NCI-H345 treated with DMSO at 0.1 percent for 48 hours (cell line): ENCODE results near the gene SLC22A3.
"Not testable (repeated sequence)": the region's sequence is repeated elsewhere in the genome, so short reads cannot be mapped to it uniquely, and the experiment has no call there.

Source experiments
- DNase-seq: peaks from one replicate; lab custom pipeline; 2025; ENCODE audit not compliant: unreplicated experiment; lab: John Stamatoyannopoulos, UW

SLC22A3 gene

DNA sequence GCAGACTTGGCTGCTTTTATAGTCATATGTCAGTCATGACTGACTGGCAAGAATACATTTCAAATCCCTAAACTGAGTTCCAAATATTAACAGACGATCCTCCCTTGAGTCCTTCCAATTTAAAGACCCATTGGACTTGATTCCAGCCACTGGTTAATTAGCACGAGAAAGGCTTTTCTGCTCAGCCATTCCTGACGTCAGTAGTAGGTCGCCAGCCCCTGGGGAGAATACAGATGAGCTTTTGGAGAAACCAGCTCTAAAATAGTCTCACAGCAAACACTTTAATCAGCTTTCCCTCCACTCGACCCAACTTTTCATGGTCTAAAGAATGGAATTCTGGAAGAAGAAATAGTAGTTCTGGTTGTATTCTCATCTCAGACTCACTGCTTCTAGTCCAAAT lies 91.6 kb downstream of the SLC22A3 start:
- DNase-seq: no peak

DNA sequence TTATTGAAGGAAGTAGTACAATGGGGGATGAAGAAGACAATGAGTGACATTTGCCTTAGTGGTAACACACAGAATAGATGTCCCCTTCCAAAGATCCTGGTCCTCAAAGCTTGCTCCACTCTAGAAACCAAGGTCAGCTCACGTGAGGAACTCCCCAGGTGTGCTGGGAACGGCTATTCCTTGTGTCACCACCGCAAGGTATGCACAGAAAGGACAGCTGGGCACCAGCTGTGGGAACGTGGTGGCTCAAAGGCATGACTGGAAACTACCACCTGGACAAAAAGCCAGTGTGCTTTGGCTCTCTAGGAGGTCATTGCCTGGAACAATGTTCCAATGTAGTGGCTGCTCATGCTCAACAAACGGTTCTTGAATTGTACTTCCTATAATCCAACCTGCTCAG lies 94.0 kb downstream of the SLC22A3 start:
- DNase-seq: no peak

DNA sequence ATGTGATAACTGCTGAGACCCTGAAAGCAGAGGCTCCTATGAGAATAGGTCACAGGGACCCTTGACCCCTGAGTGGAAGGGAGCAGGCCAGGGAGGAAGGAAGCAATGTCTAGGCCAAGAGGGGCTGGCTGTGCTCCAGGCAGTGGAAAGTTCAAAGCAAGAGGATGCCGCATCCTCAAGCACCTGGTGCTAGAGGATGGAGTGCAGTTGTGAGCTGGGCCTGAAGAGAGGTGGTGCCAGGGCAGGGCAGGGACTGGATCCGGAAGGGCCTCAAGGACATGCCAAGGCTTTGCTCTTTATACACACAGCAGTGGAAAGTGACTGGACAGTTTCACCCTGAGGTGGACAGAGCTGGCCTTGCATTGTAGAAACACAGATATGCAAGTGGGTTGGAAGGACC lies 97.0 kb downstream of the SLC22A3 start:
- DNase-seq: no peak

DNA sequence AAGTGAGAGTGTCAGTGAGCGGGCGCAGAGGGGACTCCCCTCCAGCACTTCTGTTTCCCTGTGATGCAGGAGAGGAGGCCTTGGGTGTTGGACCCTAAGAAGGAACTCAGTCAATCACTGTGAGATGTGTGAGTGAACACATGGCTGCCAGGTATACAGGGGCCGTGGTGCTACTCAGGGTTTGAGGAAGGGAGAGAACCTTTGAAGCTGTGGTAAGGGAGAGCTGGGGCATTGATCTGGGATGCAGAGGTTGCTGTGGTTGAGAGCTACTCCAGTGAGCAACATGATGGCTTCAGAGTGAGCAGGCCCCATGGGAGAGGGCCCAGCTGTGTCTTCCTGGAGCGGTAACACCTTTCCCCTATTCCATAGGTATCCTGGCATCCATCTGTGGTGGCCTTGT lies 99.2 kb downstream of the SLC22A3 start:
- no peak for DNase-seq

DNA sequence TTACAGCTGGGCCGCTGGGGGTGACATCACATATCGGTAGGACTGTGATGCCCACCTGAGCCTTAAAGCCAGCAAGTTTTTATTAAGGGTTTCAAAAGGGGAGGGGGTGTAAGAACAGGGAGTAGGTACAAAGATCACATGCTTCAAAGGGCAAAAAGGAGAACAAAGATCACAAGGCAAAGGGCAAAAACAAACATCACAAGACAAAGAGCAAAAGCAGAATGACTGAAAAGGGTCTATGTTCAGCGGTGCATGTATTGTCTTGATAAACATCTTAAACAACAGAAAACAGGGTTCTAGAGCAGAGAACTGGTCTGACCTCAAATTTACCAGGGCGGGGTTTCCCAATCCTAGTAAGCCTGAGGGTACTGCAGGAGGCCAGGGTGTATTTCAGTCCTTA lies 101.6 kb downstream of the SLC22A3 start:
- DNase-seq: not testable (repeated sequence)

DNA sequence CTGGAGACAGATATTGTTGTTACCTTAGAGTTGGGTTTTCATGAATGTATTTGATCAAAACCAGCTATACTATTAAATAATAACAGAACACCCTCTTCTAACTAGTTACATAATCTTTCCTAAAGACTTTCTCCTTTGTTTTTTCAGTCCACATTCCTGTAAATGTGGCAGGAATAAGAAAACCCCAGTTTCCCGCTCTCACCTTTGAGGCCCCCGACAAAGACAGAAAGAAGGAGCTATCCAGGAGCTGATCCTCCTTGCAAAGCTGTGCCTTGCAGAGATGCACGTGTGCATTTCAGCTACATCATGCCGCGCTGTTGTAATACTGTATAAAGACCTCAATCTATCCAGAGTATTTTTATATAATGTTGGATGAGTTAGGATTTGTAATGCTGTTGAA lies 102.7 kb downstream of the SLC22A3 start:
- no peak for DNase-seq

DNA sequence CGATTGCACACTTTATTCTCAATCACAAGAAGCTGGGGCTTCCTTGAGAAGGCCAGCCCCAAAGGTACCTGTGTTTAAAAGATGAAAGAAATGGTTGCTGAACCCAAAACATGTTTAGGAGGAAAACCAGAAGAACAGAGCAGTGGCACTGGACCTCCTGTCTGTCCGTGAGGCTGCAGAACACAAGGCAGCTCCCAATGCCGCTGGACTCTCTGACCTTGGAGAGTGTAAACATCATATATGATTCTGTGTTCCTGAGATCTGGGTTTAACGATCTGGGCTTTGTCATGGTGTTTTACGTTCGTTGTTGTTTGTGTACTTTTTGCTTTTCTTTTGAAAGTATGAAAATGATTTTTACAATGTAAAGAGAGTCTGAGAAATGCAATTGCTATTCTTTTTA lies 106.1 kb downstream of the SLC22A3 start:
- DNase-seq: no peak

DNA sequence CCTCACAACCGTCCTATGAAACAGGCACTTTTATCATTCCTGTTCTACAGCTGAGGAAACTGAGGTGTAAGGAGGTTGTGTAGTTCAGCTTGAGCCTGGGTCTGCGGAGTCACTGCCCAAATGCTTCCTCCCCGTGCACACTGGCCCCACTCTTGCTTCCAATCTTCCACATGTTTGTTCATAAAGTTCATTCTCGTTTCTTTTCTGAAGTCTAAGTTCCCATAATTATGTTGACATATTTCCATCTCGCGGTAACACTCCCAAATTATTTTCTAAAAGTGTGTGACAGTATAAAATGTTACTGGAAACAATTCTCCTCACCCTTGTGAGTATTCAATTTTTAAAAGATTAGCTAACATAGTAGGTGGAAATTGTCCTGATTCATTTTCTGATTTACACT lies 106.9 kb downstream of the SLC22A3 start:
- no peak for DNase-seq

DNA sequence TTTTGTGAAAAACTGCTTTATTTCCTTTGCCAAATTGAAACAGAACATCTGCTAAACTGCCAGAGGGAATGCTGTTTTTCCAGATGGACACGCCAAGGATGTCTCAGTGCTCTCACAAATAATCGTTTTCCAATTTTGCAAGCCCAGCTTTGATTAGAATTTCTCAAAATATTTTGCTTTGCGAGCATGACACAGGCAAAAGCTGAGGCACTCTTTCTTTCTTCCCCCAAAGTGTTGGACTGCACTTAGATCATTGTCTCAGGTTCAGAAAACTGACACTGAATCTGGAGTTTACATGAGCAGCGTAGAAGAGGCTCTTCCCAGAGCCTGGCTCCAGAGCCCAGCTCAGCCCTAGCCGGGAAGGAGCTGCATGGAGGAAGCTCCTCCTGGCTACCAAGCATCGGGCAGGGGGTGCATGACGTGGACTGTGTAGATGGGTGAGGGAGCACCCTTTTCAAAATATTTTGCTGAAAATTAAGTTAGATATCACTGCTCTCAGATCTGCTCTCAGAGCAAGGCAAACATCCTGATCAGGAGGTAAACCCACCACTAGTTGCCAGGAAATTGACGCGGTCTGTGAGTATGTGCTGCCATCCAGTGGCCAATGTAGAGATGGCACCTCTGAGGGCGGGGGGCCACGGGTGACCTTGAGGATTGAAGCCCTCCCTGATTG lies 107.5 kb downstream of the SLC22A3 start:
- DNase-seq: no peak

DNA sequence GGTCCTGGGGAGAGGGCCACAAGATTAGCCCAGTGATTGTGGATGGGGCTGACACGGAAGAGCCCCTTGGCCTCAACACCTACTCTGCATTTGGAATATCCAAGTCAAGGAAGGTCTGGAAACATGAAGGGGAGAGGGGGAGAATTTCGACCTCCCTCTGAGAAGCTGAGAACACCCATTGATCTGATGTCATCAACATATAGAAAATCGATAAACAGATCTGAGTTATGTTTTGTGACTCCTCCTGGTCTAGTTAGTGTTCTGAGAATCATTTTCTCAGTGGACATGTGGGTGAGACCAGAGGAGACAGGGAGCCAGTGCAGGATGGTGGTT lies 108.0 kb downstream of the SLC22A3 start:
- no peak for DNase-seq

DNA sequence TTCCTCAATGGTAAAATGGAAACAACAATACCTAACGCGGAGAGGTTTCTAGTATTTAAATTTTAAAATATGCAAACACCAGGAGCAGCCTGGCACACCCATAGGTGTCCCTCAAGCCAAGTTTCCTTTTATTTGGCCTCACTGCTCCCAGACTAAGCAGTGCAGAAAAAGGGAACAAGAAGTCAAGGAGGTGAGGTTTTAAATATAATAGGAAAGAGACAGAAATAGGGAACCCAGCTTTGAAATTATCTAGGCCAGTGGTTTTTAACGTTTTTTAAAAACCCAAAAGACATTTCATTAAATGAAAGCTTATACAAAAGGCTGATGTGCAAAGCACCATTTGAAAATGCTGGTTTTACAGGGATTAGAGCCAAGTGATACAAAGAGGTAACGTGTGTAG lies 109.6 kb downstream of the SLC22A3 start:
- no peak for DNase-seq

DNA sequence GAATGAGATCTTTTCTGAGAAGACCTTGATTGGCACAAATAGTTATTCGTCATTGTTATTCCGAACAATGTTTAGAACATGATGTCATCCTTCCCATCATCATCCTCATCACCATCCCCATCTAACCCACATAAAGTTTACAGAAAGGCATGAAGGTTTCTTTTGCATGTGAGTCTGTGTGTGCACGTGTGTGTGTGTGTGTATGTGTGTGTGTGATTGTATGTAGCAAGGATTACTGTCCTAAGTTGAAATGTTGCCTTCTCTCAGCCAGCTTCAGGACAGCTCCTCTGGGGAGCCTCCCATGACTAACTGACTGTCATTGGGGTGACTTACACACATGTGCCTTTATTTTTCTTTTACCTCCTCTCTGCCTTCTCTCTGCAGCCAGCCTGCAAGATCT lies 113.5 kb downstream of the SLC22A3 start:
- no peak for DNase-seq

DNA sequence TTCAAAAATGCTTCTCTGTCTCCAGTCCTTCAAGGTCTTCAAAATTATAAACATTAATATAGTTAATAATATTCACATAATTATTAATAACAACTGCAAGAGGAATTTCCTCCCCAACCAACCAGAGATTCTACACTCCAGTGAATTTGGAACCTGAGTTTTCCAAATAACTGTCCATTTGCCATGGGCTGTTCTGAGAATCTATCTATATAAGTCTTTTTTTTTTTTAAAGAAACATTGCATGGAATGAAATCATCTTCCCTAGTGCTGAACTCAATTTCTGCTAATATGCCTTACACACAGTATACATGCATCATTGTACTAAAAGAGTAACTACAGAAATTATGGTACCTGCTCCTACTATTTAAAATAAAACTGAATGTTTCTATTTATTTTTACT lies 113.9 kb downstream of the SLC22A3 start:
- DNase-seq: no peak

DNA sequence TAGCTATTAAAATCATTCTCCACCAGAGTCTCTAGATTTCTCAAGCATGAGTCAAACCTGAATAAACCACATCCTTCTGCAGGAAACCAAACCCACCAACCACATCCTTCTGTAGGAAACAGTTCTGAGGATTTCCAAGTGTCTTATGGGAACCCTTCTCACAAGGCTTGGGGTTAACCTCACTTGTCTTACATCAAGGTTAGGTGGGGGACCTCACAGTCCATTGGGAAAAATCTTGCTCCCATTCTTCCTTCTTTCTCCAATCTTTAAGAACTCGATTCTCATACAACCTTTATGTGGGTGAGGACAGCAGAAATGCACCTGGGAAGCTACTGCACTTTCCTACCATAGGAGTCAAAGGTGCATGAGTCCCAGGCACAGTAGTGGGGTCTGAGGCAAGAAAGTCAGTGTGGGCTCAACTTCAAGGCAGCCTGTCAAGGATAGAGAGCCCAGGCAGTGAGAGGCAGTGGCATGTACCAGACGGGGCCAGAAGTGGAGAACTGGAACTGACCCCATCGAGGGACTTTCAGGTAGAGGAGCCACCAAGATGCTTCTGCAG lies 114.5 kb downstream of the SLC22A3 start:
- DNase-seq: no peak

DNA sequence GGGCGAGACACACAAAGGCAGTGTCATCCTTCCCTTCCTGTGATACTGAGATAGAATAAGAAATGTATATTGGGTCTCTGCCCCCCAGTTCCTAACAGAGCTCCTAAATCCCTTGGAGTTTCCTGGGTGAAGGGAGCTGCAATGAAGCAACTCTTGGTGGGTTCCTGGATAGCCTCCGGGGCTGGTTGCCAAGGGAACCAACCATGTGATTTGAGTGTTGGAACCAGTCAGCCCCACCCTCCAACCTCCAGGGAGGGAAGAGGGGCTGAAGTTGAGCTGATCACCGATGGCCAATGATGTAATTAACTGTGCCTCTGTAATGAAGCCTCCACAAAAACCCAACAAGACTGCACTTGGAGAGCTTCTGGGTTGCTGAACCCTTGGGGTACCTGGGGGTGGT lies 116.6 kb downstream of the SLC22A3 start:
- no peak for DNase-seq

DNA sequence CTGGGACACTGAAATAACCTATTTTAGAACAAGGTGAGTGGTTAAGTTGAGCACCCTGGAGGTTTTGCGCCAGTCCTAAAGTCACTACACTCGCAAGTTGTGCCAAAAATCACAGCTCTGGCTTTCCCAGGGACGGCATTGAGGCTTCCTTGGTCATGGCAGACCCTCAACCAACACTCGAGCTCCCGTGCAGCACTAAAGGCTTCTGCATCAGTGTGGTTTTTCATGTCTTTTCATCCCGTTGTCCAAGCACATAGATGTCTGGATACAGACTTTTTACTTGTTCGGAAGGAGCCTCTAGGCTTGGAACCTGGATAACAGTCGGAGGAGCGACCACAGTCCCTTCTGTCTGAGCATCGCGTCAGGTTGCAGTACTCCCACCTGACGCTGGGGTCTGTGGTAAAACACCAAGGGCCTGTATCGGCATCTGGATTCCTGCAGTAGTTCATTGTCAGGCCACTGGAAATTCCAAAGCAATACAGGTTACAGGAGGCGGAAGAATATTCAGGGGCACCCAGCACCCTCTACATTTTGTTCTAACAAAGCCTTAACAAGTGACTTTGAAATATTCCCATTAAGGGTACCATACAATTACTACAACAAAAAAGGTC lies 119.2 kb downstream of the SLC22A3 start:
- DNase-seq: not testable (repeated sequence)

DNA sequence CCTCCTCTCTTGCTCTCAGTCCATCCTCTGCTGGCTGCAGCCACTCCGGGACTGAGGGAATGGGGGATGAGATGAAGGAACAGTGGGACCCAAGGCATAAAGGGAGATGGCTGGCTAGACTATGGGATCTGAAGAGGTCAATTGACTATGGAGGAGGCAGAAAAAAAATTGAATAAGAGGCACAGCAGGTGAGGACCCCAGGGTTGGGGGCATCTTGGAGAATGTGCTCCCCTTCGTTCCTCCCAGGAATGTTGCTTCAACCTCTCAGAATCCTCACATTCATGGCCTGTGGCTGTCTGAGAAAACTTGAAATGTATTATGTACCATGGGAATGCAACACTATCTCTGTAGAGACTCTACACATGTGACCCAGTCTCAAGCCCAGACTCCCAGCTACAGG lies 121.0 kb downstream of the SLC22A3 start:
- DNase-seq: no peak

DNA sequence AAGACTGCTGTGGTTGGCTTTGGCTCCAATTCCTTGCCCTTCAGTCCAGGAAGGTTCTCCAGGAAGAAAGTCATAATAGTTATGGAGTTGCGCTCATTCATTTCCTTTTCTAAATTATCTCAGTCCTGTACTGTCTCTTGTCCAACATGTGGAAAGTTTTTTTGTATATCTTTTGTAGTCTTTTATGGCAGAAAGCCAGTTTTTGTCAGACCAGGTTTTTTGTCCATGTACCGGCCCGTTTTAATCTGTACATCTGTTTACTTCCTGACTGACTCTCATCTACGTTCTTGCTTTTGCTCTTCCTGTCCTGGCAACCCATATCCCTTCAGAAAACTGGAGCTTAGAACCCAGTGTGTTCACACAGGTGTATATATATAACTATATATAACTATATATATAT lies 127.9 kb downstream of the SLC22A3 start:
- not testable (repeated sequence) for DNase-seq

DNA sequence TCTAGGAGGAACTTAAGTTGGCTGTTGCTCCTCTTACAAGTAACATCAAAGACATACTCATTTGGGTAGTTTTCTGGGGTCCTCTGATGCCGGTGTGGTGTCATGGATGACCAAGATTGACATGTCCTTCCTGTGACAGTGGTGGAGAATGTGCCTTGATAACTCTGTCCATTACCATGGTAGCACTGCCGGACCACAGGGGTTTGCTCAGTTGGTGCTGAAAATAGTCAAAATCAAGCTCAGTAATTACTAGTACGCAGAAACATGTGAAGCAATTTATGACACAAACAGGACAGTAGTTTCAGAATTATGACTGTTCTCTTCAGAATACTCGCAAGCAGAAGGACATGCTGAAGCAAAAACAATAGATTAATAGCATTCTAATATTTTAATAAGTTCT lies 128.9 kb downstream of the SLC22A3 start:
- not testable (repeated sequence) for DNase-seq

DNA sequence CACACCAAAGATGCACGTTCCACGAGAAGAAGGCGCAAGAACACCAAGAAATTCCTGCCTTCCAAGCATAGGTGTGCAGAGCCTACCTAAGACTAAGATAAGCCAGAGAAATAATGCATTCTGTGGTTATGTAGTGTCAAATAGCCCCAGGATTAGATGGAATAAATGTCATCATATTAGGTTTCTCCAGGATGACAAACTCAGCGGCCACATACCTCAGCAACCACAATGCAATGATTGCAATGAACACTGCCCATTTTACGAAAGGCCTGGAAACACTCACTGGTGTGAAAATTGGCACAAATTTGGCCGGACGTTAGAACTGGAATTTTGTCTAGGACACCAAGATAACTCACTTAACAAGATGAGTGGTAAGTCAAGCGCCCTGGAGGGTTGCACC lies 129.7 kb downstream of the SLC22A3 start:
- DNase-seq: no peak

DNA sequence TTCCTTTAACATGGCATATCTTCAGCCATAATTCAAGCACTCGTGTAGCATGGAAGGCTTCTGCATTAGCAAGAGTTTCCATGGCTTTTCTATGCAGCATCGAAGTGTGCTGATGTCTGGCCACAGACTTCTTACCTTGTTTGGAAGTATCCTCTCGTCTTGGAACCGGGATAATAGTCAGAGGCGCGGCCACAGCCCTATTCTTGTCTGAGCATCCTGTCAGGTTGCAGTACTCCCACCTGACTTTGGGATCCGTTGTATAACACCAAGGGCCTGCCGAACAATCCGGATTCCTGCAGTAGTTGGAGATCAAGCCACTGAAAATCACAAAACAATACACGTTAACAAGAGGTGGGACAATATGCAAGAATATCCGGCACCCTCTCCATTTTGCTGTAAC lies 138.9 kb downstream of the SLC22A3 start:
- no peak for DNase-seq

DNA sequence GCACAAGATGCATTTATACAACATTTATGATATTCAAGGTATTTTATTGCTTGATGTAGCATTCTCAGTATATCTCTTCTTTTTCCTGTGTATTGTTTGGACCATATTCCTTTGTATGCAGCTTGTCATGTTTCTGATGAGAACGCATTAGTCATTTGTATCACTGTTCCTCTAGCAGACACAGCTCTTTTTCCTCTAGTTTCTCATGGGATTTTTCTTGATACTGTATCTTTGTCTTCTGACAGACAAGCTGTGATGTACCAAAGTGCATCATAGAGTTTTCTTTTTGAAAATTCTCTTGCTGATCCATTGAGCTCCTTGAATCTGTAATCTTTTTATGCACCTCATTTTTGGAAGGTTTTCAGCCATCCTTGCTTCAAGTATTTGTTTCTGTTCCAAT lies 140.9 kb downstream of the SLC22A3 start:
- no peak for DNase-seq

DNA sequence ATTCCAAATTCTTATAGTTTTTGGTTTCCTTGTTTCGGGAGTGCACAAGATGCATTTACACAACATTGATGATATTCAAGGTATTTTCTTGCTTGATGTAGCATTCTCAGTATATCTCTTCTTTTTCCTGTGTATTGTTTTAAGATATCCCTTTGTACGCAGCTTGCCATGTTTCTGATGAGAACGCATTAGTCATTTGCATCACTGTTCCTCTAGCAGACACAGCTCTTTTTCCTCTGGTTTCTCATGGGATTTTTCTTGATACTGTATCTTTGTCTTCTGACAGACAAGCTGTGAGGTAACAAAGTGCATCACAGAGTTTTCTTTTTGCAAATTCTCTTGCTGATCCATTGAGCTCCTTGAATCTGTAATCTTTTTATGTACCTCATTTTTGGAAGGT lies 146.4 kb downstream of the SLC22A3 start:
- DNase-seq: no peak
